Activated effector memory CD4-positive, alpha-beta T cell treated with Interleukin-2 at 50 U/mL for 16 hours (primary cell): Measurements from ENCODE around the gene DENND6B.
"Not testable (repeated sequence)": the region's sequence is repeated elsewhere in the genome, so short reads cannot be mapped to it uniquely, and the experiment has no call there.

ENCODE experiments used
- DNase-seq: peaks from one replicate; pipeline ENCODE4 v3.0.0-alpha.2; 2020

Gene DENND6B

GRCh38 chr22:50338042-50338573, 11.3 kb upstream of the DENND6B start:
- DNase-seq: no peak

DNA sequence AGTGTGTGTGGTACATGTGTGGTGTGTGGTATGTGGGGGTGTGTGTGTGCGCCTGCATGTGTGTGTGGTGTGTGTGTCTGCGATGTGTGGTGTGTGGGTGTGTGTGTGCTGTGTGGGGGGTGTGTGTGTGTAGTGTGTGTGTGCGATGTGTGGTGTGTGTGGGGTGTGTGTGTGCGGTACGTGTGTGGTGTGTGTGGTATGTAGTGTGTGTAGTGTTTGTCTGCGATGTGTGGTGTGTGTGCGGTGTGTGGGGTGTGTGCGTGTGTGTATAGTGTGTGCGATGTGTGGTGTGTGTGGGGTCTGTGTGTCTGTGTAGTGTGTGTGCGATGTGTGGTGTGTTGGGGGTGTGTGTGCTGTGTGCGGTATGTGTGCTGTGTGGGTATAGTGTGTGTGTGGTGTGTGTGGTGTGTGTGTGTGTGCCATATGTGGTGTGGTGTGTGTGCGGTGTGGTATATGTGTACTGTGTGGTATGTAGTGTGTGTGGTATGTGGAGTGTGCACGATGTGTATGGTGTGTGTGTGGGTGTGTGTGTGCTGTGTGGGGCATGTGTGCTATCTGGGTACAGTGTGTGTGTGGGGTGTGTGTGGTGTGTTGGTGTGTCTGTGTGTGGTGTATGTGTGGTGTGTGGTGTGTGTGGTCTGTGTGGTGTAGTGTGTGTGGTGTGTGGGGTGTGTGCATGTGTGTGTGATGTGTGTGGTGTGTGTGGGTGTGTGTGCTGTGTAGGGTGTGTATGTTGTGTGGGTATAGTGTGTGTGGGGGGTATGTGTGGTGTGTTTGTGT, 10.6 kb upstream of the DENND6B start:
- DNase-seq: no peak

DNA sequence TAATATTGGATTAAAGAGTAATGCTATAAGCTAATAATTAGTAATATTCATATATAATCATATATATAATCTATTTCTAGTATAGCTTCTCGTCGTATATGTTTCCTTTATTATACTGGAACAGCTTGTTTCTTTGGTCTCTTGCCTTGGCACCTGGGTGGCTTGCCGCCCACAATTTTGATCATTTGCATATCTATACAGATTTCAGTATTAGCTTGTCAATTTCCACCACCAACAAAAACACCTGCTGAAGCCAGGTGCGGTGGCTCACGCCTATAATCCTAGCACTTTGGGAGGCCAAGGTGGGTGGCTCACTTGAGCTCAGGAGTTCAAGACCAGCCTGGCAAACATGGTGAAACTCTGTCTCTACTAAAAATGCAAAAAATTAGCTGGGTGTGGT, 7.6 kb upstream of the DENND6B start:
- not testable (repeated sequence) for DNase-seq

- no peak for DNase-seq
Observed at GRCh38 chr22:50329236-50329635, 2.4 kb upstream of the DENND6B start.

- no peak for DNase-seq
Observed at GRCh38 chr22:50327711-50328019, 853 bp upstream of the DENND6B start.

DNA sequence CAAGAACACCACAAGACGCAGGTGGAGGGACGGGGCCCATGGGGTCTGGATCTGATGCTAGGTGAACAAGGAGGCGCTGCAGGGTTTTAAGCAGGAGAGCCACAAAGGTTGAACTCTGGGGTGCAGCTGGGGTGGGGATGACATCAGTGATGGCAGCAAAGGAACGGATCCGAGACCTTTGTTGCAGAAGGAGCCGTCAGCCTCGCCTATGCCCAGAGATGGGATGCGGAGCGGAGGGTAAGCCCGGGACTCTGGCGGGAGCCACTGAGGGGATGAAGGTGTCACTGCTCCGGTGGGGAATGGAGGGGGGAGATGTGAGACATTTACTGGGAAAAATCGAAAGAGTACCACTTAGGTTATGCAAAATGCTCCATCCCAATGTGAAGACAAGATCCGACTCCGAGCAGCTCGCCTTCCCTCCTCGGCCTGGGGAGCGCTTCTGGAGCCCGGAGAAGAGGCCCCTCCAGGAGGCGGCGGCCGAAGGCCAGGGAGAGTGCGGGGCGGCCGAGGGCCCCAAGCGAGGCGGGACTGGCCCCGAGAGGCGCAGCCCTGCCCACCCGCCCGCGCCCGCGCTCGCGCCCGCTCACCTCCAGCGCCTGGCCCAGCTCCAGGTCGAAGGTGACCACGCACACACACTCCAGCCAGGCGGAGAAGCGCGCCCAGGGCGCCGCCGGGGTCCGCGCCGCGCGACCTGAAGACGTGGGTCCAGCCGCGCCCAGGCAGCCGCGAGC, 422 bp downstream of the DENND6B start:
- DNase-seq: no peak

DNA sequence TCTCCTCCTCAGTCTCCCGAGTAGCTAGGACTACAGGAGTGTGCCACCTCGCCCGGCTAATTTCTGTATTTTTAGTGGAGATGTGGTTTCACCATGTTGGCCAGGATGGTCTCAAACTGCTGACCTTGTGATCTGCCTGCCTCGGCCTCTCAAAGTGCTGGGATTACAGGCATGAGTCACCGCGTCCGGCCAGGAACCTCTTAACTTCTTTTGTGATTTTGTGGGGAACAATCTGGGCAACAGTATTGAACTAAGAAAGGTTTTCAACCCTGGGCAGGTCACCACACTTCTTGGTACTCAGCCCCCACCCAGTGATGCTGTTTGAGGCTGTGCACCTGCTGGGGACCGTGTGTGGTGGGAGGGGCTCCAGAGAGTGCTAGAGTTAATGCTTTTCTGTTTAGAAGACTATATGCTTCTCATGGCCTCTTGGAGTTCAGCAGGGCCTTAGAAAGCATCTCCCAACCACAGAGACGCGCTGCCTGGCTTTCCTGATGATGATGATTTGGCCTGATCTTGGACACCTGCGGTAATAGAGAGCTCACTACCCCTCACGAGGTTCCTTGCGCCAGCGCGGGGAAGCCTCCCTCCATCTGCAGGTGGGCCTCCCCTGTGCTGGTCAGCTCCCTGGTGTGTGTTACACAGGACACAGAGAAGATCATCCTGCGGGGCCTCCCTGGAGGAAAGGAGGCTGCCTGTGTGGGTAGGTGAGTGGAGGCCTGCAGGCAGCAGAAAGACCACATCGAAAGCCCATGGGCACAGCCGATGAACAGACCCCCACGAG, 1.2 kb downstream of the DENND6B start:
- DNase-seq: no peak

DNA sequence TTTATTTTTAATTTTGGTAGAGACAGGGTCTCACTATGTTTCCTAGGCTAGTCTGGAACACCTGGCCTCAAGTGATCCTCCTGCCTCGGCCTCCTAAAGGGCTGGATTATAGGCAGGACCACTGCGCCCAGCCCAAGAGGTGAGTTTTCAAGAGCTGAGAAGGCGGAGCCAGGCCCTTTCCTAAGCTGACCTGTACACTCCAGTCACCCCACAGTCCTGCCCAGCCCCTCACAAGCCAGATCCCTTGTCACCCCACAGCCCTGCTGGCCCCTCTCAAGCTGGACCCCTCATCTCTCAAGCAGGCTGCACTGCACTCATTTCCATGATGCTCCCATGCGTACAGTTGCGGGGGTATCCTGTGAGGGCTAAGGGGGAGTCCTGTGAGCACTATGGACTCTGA, 2.9 kb downstream of the DENND6B start:
- no peak for DNase-seq

GRCh38 chr22:50322382-50323104, 4.3 kb downstream of the DENND6B start:
- DNase-seq: not testable (repeated sequence)

DNA sequence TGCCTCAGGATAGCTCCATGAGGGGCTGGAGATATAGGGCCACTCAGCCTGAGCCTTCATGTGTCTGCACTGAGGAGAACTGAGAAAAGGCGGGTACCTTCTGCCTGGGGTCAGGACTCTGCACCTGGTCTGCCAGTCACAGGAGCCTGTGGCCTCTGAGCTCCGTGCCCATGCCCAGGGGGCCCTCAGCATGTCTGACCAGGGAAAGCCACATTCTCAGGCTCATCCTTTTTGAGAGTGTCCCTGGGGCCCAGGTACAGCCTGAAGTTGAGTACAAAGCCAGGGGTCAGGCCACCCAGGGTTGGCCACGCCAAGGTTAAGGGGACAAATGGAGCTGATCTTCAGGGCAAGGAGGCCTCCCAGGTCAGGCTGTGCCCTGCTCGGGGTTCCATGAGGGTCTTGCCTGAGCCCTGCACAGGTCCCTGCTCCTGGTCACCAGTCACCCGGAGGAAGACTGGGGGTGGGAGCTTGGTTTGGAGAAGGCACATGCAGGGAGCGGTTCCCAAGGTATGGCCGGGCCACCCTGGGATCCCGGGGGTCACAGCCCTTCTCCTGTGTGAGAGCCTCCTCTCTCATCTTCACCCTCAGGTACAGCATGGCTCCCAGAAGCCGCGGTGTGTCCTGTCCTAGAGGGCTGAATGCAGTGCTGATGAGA, 6.0 kb downstream of the DENND6B start:
- DNase-seq: no peak

DNA sequence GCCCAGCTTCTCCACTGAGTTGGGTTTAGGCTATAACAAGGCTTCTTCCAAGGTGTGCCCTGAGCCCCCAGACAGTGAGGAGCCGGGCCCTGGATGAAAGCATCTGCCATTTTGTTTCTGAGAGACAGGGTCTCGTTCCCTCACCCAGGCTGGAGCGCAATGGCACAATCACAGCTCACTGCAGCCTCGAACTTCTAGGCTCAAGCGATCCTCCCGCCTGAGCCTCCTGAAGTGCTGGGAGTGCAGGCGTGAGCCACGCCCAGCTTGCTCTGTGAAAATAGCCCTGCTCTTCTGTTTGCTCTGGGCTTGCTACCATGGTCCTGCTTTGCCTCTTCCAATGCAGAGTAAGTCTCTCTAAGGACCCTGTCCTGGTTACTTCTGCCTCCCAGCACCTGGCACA, 6.7 kb downstream of the DENND6B start:
- no peak for DNase-seq

DNA sequence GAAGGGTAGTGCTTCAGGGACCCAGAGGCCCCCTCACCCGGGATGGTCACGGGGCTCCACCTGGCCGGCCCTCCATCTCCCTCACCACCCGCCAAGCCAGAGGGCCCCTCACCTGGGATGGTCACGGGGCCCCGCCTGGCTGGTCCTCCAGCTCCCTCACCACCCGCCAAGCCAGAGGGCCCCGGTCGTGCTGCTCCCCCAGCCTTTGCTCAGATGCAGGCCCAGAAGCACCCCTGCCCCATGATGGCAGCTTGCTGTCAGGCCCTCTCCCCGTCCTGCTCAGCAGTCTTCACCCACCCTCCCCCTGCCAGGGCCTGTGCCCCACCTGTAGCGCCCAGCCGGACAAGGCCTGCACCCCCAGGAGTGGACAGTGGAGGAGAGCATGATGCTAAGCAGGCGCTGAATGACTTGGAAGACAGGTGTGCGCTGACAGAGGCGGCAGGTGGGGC, 7.3 kb downstream of the DENND6B start:
- DNase-seq: no peak

DNA sequence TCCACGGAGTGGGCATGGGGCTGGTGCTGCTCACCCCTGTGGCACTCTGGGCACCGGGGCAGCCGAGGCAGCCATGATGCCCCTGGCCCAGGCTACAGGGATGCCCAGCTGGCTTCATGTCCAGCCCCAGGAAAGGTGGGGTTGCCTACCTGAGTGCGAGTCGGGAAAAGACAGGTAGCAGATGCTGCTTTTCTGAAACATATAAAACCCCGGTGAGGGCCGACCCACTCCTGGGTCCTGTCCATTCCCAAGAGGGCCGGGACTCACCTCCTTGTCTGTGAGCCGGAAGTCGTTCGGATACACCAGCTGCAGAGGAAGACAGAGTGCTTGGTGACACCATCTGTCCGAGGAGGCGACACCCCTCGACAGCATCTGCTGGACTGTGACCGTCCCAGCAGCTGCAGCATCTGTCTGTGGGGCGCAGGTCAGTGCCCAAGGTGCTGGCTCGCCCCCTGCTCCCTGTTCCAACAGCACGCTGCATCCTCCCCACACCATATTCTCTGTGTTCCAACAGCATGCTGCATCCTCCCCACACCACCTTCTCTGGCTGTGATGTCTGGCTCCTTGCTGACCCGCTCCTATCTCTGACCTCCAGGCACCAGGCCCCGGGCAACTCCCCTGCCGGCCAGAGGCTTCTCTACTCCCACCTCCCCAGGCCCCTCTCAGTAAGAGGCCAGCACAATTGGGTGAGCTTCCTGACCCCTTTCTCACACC, 8.0 kb downstream of the DENND6B start:
- DNase-seq: no peak

GRCh38 chr22:50318356-50318697, 8.5 kb downstream of the DENND6B start:
- no peak for DNase-seq

- DNase-seq: no peak
Observed at GRCh38 chr22:50317674-50318073, 9.1 kb downstream of the DENND6B start.

GRCh38 chr22:50317178-50317577, 9.6 kb downstream of the DENND6B start:
- no peak for DNase-seq

- DNase-seq: no peak
Observed at GRCh38 chr22:50316114-50317065, 10.4 kb downstream of the DENND6B start.

GRCh38 chr22:50315289-50316113, 11.3 kb downstream of the DENND6B start:
- DNase-seq: no peak

DNA sequence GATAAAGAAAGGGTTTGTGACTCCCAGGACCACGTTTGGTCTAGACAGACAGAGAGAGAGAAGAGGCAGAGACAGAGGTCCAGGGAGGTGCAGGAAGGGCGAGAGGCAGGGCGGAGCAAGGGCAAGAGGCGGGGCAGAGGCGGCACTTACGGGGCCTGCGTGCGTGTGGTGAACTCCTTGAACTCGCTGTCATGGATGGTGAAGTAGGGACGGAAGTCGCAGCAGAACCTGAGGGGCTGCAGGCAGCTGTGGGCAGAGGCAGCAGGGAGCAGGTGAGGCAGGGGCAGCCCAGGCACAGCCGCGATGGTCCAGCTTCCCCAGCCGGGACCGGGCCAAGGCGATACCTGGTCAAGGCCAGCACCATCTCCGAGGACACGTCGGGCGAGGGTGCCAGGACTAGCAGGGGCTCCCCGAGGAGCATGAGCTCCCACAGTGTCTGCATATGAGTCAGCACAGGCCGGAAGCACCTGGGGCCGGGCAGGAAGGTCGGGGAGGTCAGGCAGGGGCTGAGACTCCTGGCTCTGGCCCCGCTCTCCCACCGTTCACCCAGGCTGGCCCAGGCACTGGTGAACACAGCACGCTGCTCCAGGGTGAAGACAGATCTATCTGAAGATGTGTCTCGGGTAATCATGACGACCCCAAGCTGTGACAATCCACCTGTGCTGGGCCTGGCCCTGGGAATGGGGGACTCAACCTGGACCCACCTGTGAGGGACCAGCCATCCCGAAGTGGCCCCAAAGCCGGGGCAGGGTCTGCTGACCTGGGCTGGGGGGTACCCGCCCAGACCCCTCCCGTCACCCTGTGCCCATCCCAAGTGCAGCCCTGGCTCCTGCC, 12.1 kb downstream of the DENND6B start:
- DNase-seq: peak; percentile 71
